ENCODE measurements around the gene GATA2. TPM values are rescaled to one million over a fixed set of nuclear protein-coding genes. Genes with fewer than 3 reads are reported as not detected.

The GATA2 gene
- total RNA-seq, 1 experiment from 2014 or later = 9.6 TPM

DNA sequence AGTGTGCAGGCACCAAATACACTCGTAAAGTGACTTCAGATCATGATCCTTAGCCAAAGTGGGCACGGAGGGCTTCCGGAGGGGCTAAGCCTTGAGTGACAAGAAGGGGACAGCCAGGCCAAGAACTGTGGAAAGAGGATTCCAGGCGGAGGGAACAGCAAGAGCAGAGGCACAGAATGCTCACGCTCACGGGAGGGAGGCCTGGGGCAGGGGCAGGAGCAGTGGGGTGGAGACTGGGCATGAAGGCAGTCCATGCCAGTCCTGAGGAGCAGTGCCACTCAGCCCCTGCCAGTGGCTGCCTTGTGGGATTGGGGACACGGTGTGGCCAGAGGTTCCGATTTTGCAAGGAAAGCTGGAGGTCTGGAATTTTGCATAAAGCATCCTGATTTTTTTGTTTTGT is 62.3 kb downstream of the GATA2 start:
- intact Hi-C loops (cut with micrococcal nuclease; ENCODE audit: unreplicated experiment) = no loop called here
- no peak overlapping the region for H3K27ac Mint-ChIP-seq (ENCODE audit: unreplicated experiment)
- no peaks in the 10 kb centered on the region for H3K9me3 Mint-ChIP-seq (ENCODE audit: low read depth, unreplicated experiment)
- H3K36me3 Mint-ChIP-seq (ENCODE audit: insufficient read depth, unreplicated experiment) = peaks cover 31% of the 10 kb centered on the region
- H3K4me1 Mint-ChIP-seq (ENCODE audit: low read depth, unreplicated experiment) = peaks cover 19% of the 10 kb centered on the region
- BruUV-seq (replicated peaks) = no TSS peak
- H3K4me3 Mint-ChIP-seq (ENCODE audit: low read depth, unreplicated experiment) = no peak overlapping the region
- DNase-seq = no peak
- CTCF ChIA-PET = interaction anchor here (0.6 to 1.7 kb wide), 2 partner anchors 69 to 154 kb away, joined by 3 to 4 read pairs; no protein-coding TSS in a partner anchor
- peaks cover 30% of the 10 kb centered on the region for H3K27me3 Mint-ChIP-seq (ENCODE audit: unreplicated experiment)
- TF ChIP-seq, protein P1, sequence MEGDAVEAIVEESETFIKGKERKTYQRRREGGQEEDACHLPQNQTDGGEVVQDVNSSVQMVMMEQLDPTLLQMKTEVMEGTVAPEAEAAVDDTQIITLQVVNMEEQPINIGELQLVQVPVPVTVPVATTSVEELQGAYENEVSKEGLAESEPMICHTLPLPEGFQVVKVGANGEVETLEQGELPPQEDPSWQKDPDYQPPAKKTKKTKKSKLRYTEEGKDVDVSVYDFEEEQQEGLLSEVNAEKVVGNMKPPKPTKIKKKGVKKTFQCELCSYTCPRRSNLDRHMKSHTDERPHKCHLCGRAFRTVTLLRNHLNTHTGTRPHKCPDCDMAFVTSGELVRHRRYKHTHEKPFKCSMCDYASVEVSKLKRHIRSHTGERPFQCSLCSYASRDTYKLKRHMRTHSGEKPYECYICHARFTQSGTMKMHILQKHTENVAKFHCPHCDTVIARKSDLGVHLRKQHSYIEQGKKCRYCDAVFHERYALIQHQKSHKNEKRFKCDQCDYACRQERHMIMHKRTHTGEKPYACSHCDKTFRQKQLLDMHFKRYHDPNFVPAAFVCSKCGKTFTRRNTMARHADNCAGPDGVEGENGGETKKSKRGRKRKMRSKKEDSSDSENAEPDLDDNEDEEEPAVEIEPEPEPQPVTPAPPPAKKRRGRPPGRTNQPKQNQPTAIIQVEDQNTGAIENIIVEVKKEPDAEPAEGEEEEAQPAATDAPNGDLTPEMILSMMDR (IDR thresholded peaks at IDR 0.05; ENCODE audit: unreplicated experiment) = no peak

DNA sequence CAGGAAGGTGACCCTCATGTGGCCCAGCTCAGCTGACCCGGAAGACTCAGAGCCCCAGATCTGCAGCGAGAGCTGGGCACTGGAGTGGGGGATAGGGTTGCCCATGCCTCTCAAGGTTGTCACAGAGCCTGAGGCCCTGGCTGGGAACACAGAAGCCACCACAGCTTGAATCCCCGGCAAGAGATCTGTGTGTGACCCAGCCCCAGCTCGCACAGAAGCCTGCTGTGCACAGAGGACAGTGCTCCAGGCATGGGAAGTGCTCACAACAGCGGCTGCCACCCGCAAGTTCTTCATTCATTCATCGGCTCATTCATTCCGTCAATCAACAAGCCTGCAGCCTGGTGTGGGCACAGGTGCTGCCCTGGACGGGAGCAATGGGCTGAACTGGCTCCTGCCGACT is 62.7 kb downstream of the GATA2 start:
- Mint-ChIP-seq H3K27ac (ENCODE audit: unreplicated experiment) (no peak overlapping the region), H3K36me3 (ENCODE audit: insufficient read depth, unreplicated experiment) (peaks cover 30% of the 10 kb centered on the region), H3K4me3 (ENCODE audit: low read depth, unreplicated experiment) (no peak overlapping the region), H3K4me1 (ENCODE audit: low read depth, unreplicated experiment) (peaks cover 20% of the 10 kb centered on the region), H3K9me3 (ENCODE audit: low read depth, unreplicated experiment) (no peaks in the 10 kb centered on the region), H3K27me3 (ENCODE audit: unreplicated experiment) (peaks cover 34% of the 10 kb centered on the region)
- intact Hi-C loops (cut with micrococcal nuclease; ENCODE audit: unreplicated experiment) = no loop called here
- CTCF ChIA-PET = interaction anchor here (1.7 kb wide), 1 partner anchor 154 kb away, joined by 4 read pairs; no protein-coding TSS in a partner anchor
- BruUV-seq (replicated peaks) = no TSS peak
- TF ChIP-seq, protein P1 (IDR thresholded peaks at IDR 0.05; ENCODE audit: unreplicated experiment) = no peak
- no peak for DNase-seq

DNA sequence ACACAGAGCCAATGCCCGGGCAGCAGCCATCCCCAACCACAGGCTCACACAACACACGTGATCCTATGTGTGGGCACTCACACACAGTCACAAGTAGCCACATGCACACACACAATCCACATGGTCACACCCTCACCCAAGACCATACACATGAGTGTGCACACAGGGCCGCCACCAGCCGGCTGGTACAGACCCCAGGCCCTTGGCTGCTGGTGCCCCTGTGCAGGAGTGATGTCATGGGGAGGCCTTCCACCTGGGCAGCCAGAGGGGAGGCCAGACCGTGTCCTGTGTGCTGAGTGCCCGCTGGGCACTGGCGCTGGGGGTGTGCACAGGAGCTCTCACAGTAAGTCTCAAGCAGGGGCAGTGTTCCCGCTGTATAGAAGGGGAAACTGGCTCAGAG is 63.2 kb downstream of the GATA2 start:
- TF ChIP-seq, protein P1 (IDR thresholded peaks at IDR 0.05; ENCODE audit: unreplicated experiment) = no peak
- Mint-ChIP-seq H3K27ac (ENCODE audit: unreplicated experiment) (no peak overlapping the region), H3K4me3 (ENCODE audit: low read depth, unreplicated experiment) (no peak overlapping the region), H3K4me1 (ENCODE audit: low read depth, unreplicated experiment) (peaks cover 25% of the 10 kb centered on the region), H3K36me3 (ENCODE audit: insufficient read depth, unreplicated experiment) (peaks cover 25% of the 10 kb centered on the region), H3K9me3 (ENCODE audit: low read depth, unreplicated experiment) (no peaks in the 10 kb centered on the region), H3K27me3 (ENCODE audit: unreplicated experiment) (peaks cover 40% of the 10 kb centered on the region)
- CTCF ChIA-PET = interaction anchor here (1.7 kb wide), 1 partner anchor 155 kb away, joined by 4 read pairs; no protein-coding TSS in a partner anchor
- no peak for DNase-seq
- BruUV-seq (replicated peaks) = no TSS peak
- intact Hi-C loops (cut with micrococcal nuclease; ENCODE audit: unreplicated experiment) = no loop called here

Other genes with a start within 250 kb of the GATA2 start
- gene DNAJB8, start 26.3 kb downstream of the GATA2 start, total RNA-seq (2022) = not detected in 2 replicates
- 449 and 474 TPM in 2 replicates for gene RPN1, start 157.6 kb upstream of the GATA2 start, total RNA-seq (2022)
- 491 and 522 TPM in 2 replicates for gene RAB7A, start 233.0 kb upstream of the GATA2 start, total RNA-seq (2022)

Measured in Calu3 (cell line).